GM12878 (cell line): ENCODE results near the gene CCZ1B. TPM values are rescaled to one million over a fixed set of nuclear protein-coding genes. Genes with fewer than 3 reads are reported as not detected.
A peak's percentile ranks its signal among the peaks of the same experiment; 100 is the strongest.
"Not testable (repeated sequence)": the region's sequence is repeated elsewhere in the genome, so short reads cannot be mapped to it uniquely, and the experiment has no call there.

ENCODE experiments used
- ATAC-seq: fragments of 200-7000 bp; cut with Tn5 transposase; 3 replicates; pipeline ENCODE4 v1.9.1; 2020; ENCODE audit warnings: mild to moderate bottlenecking, moderate library complexity
- BruUV-seq: library from RNA; stranded (reverse); fragments of 400-500 nt; replicated peaks from 2 replicates; lab custom pipeline; 2021; lab: Mats Ljungman, UMichigan
- CTCF ChIA-PET: fragments of 300-600 bp; sonication (Branson Sonifier 250); formaldehyde crosslinking; extraction: SDS; loops from one replicate; lab custom pipeline; 2021; ENCODE audit warnings: inconsistent platforms; lab: Yijun Ruan, JAX
- POLR2A ChIA-PET: fragments of 350-600 bp; formaldehyde crosslinking; extraction: SDS; loops from one replicate; lab custom pipeline; 2021; ENCODE audit warnings: inconsistent platforms; lab: Charles Lee
- RAD21 ChIA-PET: fragments of 300-600 bp; sonication (Branson Sonifier 250); formaldehyde crosslinking; loops from one replicate; lab custom pipeline; 2023; ENCODE audit warnings: antibody characterized with exemption; ENCODE audit not compliant: unreplicated experiment; lab: Charles Lee
- SMC1A ChIA-PET: fragments of 300-600 bp; sonication (Branson Sonifier 250); formaldehyde crosslinking; loops from one replicate; lab custom pipeline; 2023; ENCODE audit not compliant: unreplicated experiment, uncharacterized antibody; lab: Charles Lee
- DNase-seq: peaks from one replicate; pipeline ENCODE4 v3.0.0-alpha.2; 2011; ENCODE audit warnings: low read depth, low spot score
- FAIRE-seq: peaks from 3 replicates; lab custom pipeline; 2011; peaks lifted over from hg19 to GRCh38; lab: Jason Lieb, UNC
- H2AFZ ChIP-seq: 2 replicates; pipeline ENCODE4 v1.6.0; 2011; ENCODE audit warnings: low read depth, low read length, control low read depth; ENCODE audit not compliant: control insufficient read depth
- H3K27ac ChIP-seq: 2 replicates; pipeline ENCODE4 v1.5.1; 2011; ENCODE audit warnings: control low read depth; ENCODE audit not compliant: control insufficient read depth, insufficient read depth
- H3K27me3 ChIP-seq, 2 experiments: replicated peaks in 1 of 2; 2 replicates each; pipeline versions ENCODE4 v1.6.0 to v1.6.1; 2011; ENCODE audit warnings: low read length in 1 of 2; ENCODE audit not compliant: control insufficient read depth in 2 of 2, insufficient read depth in 2 of 2
- H3K36me3 ChIP-seq, 2 experiments: 2 replicates each; pipeline ENCODE4 v1.5.1; 2011; ENCODE audit warnings: low read length in 1 of 2; ENCODE audit not compliant: control insufficient read depth in 2 of 2, insufficient read depth in 2 of 2
- H3K4me1 ChIP-seq: 2 replicates; pipeline ENCODE4 v1.6.1; 2011; ENCODE audit warnings: mild to moderate bottlenecking, low read length, moderate library complexity, mixed read lengths; ENCODE audit not compliant: control insufficient read depth, insufficient read depth
- H3K4me2 ChIP-seq: 2 replicates; pipeline ENCODE4 v1.6.0; 2011; ENCODE audit warnings: control low read depth; ENCODE audit not compliant: control insufficient read depth, insufficient read depth
- H3K4me3 ChIP-seq: fragments of 200-600 bp; sonication (generic); 2 replicates; pipeline ENCODE4 v1.5.1; 2016
- H3K79me2 ChIP-seq: 2 replicates; pipeline ENCODE4 v1.6.0; 2011; ENCODE audit warnings: low read length; ENCODE audit not compliant: control insufficient read depth, insufficient read depth
- H3K9ac ChIP-seq: 2 replicates; pipeline ENCODE4 v1.8.0; 2011; ENCODE audit warnings: low read length, control low read depth, mixed read lengths; ENCODE audit not compliant: control insufficient read depth, insufficient read depth
- H3K9me3 ChIP-seq: replicated peaks from 3 replicates; pipeline ENCODE4 v1.5.1; 2011; ENCODE audit warnings: mild to moderate bottlenecking, low read length; ENCODE audit not compliant: control insufficient read depth, insufficient read depth
- H4K20me1 ChIP-seq: 2 replicates; pipeline ENCODE4 v1.6.0; 2011; ENCODE audit not compliant: control insufficient read depth, insufficient read depth
- WGBS: methylation state at CpG from one replicate; pipeline ENCODE4 v1.1.6; 2016; ENCODE audit warnings: low lambda C conversion rate; ENCODE audit not compliant: insufficient replicate concordance, insufficient coverage; ENCODE audit errors: missing lambda C conversion rate; 5-methylcytosine and 5-hydroxymethylcytosine counted together
- in situ Hi-C: fragments of 300-500 bp; cut with MboI; formaldehyde crosslinking; loops from 9 replicates; pipeline ENCODE4 v1.14.3; 2018; ENCODE audit warnings: mixed read lengths
- intact Hi-C: fragments of 100-400 bp; cut with micrococcal nuclease; formaldehyde crosslinking; loops from one replicate; pipeline ENCODE4 v1.14.2; 2022; ENCODE audit not compliant: unreplicated experiment
- polyA plus RNA-seq, 11 experiments: library from polyadenylated mRNA; depleted of rRNA in 4 of 11; unstranded in 6 of 11; stranded (reverse) in 5 of 11; fragments of >200 nt; fragmentation: Nextera tagmentation in 4 of 11; fragmentation: Illumina TruSeq in 1 of 11; extraction: Ambion mirVana in 4 of 11; extraction: Trizol in 1 of 11; gene quantifications; 1 replicate in 1 of 11; 2 replicates in 10 of 11; pipeline versions ENCODE4 v1.2.1 to v1.2.3, GENCODE V29; 2011 to 2016; ENCODE audit warnings: inconsistent platforms in 2 of 11, missing spikeins in 2 of 11, low read depth in 1 of 11
- total RNA-seq, 4 experiments: library from RNA; depleted of rRNA in 3 of 4; stranded (reverse); fragments of >200 nt in 3 of 4; fragmentation: Illumina TruSeq in 1 of 4; extraction: Trizol in 1 of 4; gene quantifications; 2 replicates each; pipeline versions ENCODE4 v1.2.1 to v1.2.3, GENCODE V29; 2013 to 2021

The CCZ1B gene
- total and polyA plus RNA-seq, 10 of the 15 experiments (the other 5 are each of a cell fraction or from before 2014, with no cell fraction given): 18.0 to 91.6 (median 35.2) TPM

- H3K9me3 ChIP-seq, H2AFZ ChIP-seq, DNase-seq, SMC1A ChIA-PET, H3K36me3 ChIP-seq, ATAC-seq, CTCF ChIA-PET, H3K4me1 ChIP-seq, in situ Hi-C loops, POLR2A ChIA-PET, H3K4me3 ChIP-seq, RAD21 ChIA-PET, H3K79me2 ChIP-seq, H3K27me3 ChIP-seq, BruUV-seq, H4K20me1 ChIP-seq, FAIRE-seq, H3K27ac ChIP-seq, H3K9ac ChIP-seq: not testable (repeated sequence)
- H3K4me2 ChIP-seq: 0 out of 2 replicates have a peak overlapping the region, but pooled peaks have one; percentile 17
- 8% methylated on average over 30 of the region's 71 CpGs for WGBS
- intact Hi-C loops: loop anchor here (5.0 to 10.0 kb wide), 2 partner anchors 338 to 530 kb away; no protein-coding TSS in a partner anchor
These were observed 28.9 kb upstream of the CCZ1B start for GRCh38 chr7:6854747-6855562.

GRCh38 chr7:6853681-6854080 is 27.6 kb upstream of the CCZ1B start:
- H3K27ac ChIP-seq, H3K4me3 ChIP-seq, H2AFZ ChIP-seq, H3K4me2 ChIP-seq, CTCF ChIA-PET, SMC1A ChIA-PET, H3K36me3 ChIP-seq, BruUV-seq, ATAC-seq, RAD21 ChIA-PET, H3K9me3 ChIP-seq, in situ Hi-C loops, H3K27me3 ChIP-seq, POLR2A ChIA-PET, H4K20me1 ChIP-seq, H3K79me2 ChIP-seq, H3K9ac ChIP-seq, DNase-seq, FAIRE-seq, H3K4me1 ChIP-seq: not testable (repeated sequence)
- intact Hi-C loops: loop anchor here (10.0 kb wide), 1 partner anchor 529 kb away; no protein-coding TSS in a partner anchor
- WGBS: 77% methylated on average over 17 of the region's 17 CpGs

- CTCF ChIA-PET, H3K4me1 ChIP-seq, SMC1A ChIA-PET, H3K4me2 ChIP-seq, ATAC-seq, H4K20me1 ChIP-seq, DNase-seq, FAIRE-seq, H3K4me3 ChIP-seq, H2AFZ ChIP-seq, H3K9me3 ChIP-seq, intact Hi-C loops, RAD21 ChIA-PET, H3K79me2 ChIP-seq, H3K9ac ChIP-seq, POLR2A ChIA-PET, BruUV-seq, H3K27me3 ChIP-seq, H3K36me3 ChIP-seq, H3K27ac ChIP-seq: not testable (repeated sequence)
- 82% methylated on average over 6 of the region's 6 CpGs for WGBS
- in situ Hi-C loops: loop anchor here (10.0 kb wide), 1 partner anchor 524 kb away; no protein-coding TSS in a partner anchor
These were observed 23.1 kb upstream of the CCZ1B start for GRCh38 chr7:6849127-6849526.

GRCh38 chr7:6847751-6848150 is 21.7 kb upstream of the CCZ1B start:
- DNase-seq, ATAC-seq, H3K36me3 ChIP-seq, FAIRE-seq, POLR2A ChIA-PET, H4K20me1 ChIP-seq, H3K9ac ChIP-seq, H3K27ac ChIP-seq, H3K4me3 ChIP-seq, BruUV-seq, H3K79me2 ChIP-seq, H3K4me2 ChIP-seq, H3K9me3 ChIP-seq, CTCF ChIA-PET, intact Hi-C loops, H3K4me1 ChIP-seq, H2AFZ ChIP-seq, SMC1A ChIA-PET, RAD21 ChIA-PET, H3K27me3 ChIP-seq: not testable (repeated sequence)
- in situ Hi-C loops: loop anchor here (10.0 kb wide), 1 partner anchor 523 kb away; no protein-coding TSS in a partner anchor
- 79% methylated on average over 18 of the region's 18 CpGs for WGBS
